ENCODE data around the gene GLG1. TPM values are rescaled to one million over a fixed set of nuclear protein-coding genes. Genes with fewer than 3 reads are reported as not detected.
"Not testable (repeated sequence)": the region's sequence is repeated elsewhere in the genome, so short reads cannot be mapped to it uniquely, and the experiment has no call there.

GLG1 gene
- total RNA-seq, 1 donor from 2014 or later: 110 TPM

DNA sequence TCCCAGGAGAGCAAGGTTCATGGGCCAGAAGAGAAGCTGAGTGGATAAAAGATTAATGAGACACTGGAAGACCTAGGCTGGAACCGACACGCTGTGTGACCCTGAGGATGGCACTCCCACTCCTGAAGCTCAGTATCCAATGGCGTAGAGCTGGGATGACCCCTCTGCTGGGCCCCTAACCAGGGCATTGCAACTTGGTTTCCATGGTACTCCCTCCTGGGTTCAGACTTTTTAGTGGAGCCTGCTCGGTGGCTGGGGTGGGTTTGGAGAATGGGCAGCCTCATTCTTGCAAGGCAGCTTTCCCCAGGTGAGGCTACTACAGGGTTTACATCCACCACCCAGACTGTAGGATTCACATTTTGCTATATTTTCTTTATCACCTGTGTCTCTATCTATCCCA is 183.2 kb downstream of the GLG1 start:
- DNase-seq (ENCODE audit: low spot score); intact Hi-C loops (cut with DNase I): not testable (repeated sequence)

DNA sequence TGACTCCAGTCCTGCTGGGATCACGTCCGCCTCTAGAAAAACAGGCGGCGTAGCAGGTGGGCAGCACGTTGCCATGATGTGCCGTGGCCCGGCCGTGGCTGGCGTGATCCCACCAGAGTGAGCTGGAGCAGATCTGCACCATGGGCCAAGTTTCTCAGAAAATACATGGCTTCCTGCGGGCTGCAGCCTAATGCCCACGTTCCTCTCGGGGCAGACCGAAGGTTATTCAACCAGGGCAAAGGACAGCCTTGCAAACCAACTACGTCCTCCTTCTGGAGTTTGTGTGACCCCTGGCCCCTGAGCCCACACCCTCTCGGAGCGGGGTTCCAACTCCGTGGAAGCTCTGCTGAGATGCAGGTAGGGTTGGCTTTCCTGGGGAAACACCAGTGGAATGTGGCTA is 184.8 kb downstream of the GLG1 start:
- DNase-seq (ENCODE audit: low spot score); intact Hi-C loops (cut with DNase I): not testable (repeated sequence)

DNA sequence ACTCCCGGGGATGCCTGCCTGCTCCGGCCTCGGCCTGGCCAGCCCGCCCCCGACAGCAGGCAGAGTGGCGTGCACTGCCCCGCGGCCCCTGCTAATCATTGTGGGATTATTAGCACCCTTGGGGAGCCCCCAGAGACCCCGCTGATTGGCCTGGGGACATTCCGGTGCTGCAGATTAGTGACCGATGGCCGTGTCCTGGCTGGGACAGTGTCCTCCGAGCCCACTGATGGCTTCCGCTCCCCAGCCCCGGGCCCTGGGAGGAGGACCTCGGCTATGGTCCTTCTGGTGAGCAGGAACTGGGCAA is 185.5 kb downstream of the GLG1 start:
- DNase-seq (ENCODE audit: low spot score); intact Hi-C loops (cut with DNase I): not testable (repeated sequence)

DNA sequence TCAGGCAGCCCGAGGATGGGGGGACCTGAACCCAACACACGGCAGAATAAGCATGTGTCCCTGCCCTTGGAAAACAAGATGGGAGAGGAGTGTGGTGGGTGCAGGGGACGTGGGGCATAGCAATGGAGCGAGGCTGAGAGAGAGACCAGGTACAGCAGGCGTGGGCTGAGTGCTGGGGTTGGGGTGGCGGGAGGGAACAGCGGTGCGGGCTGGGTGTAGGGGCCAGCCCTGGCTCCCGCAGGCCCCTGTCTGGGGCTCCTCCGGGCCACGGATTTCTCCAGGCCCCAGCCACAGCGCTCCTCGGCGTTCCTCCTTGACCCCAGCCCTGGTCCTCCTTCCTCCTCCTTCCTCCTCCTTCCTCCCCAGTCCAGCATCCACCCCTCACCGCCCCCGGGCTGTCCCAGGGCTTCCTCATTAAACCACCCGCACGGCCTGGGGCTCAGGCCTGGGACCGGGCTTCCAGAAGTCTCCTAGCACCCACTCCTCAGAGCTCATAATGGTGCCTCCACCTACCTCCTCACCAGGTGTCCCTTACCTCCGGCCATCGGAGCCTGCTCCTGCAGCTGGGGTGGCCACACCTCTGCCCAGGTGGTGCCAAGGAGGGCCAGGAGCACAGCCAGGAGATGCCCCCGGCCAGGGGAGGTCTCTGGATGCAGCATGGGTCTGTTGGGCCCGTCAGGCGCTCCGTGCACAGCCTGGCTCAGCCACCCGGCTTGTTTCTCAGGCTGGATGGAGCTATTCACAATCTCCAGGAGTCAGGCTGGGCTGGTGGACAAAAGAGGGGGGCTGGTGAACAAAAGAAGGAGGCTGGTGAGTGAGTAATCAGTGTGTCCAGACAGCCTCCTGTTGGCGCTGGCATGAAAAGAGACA is 186.1 kb downstream of the GLG1 start, which contains the start of gene CLEC18B:
CLEC18B (minus strand) TSS at position 867 of the 870 bp plus-strand sequence; CDS start at position 659, 208 bp downstream.
- intact Hi-C loops (cut with DNase I); DNase-seq (ENCODE audit: low spot score): not testable (repeated sequence)

DNA sequence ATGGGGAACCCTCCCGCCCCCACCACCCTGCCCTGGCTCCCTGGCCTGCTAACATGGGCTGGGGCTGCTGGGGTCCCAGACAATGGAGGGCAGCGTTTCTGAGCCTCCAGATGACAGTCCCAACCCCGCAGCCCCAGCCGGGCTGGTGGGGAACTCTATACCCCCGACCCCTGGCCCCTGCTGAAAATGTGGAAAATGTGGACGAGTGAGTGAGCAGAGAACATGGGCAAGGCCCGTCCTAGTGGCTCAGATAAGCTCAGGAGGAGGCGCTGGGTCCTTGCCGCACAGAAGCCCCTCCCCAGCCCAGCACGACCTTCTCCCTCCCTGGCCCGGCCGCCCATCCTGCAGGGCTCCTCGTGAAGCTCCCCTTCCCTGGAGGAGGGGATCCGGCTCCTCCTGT is 187.1 kb downstream of the GLG1 start:
- DNase-seq (ENCODE audit: low spot score); intact Hi-C loops (cut with DNase I): not testable (repeated sequence)

DNA sequence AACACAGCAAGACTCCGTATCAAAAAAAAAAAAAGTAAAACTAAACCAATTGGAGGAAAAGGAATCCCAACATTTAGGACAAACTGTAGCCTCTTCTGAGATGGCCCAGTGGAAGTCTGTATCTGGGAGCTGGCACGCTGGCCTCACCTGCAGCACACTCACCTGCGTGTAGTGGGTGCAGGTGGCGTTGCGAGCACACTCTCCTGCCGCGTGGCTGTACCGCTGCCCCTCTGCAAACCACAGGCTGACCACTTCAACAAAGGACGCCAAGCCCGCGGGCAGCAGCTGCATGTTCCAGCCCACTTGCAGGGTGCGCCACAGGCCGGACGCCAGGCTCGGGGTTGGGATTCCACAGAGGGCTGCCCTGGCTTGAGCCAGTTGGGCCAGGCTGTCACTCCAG is 189.0 kb downstream of the GLG1 start:
- intact Hi-C loops (cut with DNase I); DNase-seq (ENCODE audit: low spot score): not testable (repeated sequence)

DNA sequence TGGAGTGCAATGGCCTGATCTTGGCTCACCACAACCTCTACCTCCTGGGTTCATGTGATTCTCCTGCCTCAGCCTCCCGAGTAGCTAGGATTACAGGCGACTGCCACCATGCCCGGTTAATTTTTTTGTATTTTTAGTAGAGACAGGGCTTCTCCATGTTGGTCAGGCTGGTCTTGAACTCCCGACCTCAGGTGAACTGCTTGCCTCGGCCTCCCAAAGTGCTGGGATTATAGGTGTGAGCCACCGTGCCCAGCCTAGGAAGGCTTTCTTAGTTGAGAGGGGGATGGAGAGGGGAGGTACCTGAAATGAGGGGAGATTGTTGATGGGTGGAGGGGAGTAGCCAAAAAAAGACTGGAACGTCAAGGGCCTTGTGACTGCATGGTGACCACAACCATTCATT is 193.0 kb downstream of the GLG1 start:
- DNase-seq (ENCODE audit: low spot score); intact Hi-C loops (cut with DNase I): not testable (repeated sequence)

DNA sequence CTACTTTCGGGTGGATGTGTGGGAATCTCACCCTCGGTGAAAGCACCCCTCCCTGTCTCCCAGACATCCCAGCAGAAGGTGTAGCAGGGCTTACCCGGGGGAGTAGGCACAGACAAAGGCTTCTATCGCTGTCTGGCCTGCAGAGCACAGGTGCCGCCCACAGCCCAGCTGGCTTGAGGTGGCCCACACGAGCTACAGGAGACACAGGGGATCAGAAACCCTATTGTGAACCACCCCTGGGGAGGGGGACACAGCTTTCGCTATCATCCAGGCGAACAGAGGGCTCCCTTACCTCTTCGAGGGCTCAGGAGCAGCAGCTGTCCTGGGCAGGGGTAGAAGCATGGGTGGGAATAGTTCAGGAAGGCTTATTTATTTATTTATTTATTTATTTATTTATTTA is 193.4 kb downstream of the GLG1 start:
- intact Hi-C loops (cut with DNase I); DNase-seq (ENCODE audit: low spot score): not testable (repeated sequence)

DNA sequence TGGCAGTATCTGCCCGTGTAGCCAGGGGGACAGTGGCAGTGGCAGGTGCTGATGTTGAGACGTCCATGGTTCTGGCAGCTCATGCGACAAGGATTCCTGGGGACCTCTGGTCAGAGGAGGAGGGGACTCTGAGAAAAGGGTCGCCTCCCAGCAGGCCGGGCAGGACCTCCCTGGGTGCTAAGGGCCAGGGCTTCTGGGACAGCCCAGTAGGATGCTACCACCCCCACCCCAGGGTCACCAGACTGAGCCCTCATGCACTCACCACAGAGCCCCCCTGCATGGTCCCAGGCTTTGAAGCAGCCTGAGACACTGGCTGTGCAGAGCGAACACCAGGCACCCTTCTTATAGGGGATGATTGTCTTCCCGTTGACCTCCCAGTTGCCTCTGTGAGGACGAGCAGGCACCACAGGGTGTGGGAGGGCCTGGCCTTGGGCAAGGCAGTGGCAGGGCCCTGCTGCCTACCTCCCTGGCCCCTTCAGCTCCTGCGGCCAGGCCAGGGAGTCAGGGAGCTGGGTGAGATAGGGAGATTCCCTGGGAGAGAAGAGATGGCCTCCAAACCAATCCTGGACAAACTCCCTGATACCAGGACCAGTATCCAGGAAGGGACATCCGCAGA is 194.0 kb downstream of the GLG1 start:
- intact Hi-C loops (cut with DNase I); DNase-seq (ENCODE audit: low spot score): not testable (repeated sequence)

DNA sequence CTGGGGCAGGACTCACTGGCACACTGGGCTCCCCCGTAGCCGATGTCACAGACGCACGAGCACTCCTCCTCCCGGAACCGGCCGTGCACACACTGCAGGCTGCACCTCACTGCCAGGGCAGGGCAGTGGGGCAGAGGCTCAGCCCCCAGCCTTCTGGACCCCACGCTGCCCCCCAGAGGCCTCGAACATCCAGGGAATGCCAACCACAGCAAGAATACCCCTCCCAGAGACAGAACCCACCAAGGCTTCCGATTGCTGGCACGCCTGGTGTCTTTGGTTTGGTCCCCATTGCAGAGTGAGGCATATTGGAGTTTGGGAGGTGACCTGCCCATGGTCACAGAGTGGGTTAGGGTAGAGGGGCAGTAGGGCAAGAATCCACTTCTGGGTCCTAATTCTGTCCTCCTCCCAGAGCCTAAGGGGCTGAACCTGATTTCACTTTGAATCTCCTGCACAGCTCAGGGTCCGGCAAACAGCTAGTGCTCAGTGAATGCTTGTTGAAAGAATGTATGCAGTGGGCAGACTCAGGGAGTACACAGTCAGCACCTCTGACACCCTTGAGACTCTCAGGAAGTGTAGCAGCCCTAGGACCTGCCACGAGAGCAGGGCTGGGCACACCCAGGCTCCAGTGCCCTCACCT is 194.7 kb downstream of the GLG1 start:
- intact Hi-C loops (cut with DNase I): not testable (repeated sequence)

DNA sequence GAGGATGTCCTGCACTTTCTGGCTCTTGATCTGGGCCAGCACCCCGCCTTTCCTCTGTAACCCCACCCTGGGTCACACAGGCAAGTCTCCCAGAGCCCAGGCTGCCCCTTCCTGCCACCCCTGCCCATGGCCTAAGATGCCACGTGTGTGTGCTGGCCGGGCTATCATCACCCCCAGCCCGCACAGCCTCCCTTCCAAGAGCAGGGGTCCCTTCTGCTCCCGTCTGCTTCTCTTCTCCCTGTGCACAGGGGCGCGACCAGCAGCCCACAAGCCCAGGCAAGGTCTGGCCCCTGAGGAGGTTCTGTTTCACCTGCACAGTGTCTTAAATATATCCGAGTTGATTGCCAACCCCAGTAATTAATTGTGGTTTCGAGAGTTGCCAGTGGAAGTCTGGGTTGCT is 195.9 kb downstream of the GLG1 start:
- intact Hi-C loops (cut with DNase I); DNase-seq (ENCODE audit: low spot score): not testable (repeated sequence)

More for the DNA sequence above, 194.7 kb downstream of the GLG1 start:
- not testable (repeated sequence) for DNase-seq (ENCODE audit: low spot score)

DNA sequence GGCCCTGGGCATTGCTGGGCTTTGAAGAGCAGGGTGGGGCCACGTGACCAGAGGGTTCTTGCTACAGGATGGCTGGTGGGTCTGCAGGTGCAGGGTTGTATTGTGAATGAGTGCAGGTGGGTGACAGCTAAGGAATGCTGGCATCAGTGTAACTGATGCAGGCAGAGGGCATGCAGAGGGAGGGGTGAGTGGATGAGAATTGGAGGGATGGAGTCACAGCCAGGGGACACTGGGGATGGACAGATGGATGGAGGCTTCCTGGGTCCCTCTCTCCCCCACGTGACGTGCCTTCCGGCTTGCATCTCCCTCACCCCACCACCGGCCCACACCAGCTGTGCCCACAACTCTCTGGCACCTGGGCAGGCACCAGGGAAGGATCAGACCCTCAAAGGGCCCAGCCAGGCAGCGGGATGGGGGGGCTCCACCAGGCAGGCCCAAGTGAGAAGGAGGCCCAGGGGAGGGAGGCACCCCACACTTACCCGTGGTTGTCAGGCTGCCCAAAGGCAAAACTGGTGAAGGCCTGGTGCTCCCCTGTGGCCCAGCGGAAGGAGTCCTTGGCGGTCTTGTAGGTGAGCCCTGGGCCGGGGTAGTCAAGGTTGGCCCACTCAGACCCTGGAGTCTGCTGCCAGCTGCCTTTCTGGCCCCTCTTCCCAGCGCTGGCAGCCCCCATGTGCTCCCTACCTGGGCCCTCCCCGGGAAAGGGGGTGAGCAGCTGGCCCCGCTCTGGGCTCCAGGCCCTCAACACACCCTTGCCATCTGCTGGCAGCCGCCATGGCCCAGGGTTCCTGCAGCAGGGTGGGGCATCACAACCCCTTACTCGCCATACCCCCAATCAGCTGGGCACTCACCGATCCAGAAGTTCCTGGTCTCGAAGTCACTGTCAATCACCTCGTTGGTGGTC is 196.6 kb downstream of the GLG1 start:
- intact Hi-C loops (cut with DNase I); DNase-seq (ENCODE audit: low spot score): not testable (repeated sequence)

DNA sequence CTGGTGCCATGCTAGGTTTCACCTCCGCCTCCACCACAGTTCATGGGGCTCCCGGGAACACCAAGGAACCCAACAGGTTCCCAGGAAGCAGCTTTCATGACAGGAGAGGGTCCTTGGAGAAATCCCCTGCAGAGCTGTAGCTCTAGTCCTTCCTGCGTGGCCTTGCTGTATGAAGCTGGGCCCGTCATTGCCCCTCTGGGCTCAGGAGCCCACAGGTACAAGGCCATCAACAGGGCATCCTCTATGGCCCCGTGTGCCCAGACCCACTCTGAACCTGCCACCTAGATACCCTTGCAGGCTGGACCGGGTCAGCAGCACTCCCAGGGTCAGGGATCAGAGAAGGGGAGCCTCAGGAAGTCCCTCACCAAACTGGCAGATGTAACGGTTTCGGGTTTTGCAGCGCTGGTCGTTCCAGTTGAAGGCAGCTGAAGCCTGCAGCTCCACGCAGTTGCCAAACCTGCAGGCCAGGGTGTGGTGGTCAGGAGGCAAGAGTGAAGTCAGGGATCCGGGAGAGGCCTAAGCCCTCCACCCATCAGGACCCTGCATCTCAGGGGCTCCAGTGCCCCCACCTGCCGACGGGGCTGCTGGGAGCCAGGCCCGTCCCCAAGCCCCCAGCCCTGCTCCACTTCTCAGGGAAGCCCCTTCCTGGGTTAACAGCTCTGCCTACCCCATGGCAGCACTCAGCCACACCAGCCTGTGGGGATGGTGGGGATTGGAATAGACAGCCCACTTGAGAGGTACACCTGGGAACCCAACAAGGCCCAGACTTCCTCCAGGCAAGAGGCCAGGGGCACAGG is 197.5 kb downstream of the GLG1 start:
- DNase-seq (ENCODE audit: low spot score); intact Hi-C loops (cut with DNase I): not testable (repeated sequence)

DNA sequence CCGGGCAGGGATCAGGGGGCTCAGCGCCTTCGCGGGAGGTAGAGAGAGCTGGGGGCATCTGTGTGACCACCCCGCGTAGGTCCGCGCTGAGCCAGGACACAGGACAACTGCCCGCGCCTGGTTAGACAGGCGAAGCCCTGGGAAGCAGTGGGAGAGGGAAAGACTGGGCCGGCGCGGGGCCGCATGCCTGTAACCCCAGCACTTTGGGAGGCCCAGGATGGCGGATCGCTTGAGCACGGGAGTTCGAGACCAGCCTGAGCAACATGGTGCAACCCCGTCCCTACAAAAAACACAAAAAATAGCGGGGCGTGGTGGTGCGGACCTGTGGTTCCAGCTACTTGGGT is 199.6 kb downstream of the GLG1 start:
- DNase-seq (ENCODE audit: low spot score); intact Hi-C loops (cut with DNase I): not testable (repeated sequence)

DNA sequence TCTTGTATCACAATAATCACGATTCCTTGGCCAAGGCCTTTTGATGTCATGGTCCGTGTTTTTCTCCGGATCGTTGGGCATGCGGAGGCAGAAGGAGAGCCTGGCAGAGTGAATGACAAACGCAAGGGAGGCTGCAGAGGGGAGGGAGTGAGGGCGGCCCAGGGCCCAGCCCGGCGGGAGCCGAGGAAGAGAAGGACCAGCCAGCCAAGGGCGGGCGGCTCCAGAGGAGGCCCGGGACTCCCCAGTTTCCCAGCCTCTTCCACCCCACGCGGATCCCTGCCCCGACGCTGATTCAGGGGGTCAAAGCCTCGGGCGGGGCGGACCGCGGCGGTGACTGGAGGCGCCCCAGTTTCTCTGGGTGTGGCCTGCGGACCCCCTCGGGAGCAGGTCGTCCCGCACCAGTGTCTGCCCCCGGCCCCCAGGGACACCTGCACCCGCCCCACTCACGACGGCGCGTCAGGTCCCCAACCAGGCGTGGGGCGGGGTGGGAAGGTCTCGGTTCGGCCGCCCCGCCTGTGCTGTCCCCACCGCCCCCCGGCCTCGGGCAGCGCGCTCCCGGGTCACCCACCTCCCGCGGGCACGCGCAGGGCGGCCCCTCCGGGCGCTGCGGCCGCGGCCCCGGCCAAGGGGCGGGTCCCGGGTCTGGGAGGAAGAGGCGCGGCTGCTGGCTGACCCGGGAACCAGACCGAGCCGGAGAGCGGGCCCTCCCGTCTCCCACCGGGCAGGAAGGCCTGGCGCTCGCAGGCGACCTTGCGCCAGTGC is 200.1 kb downstream of the GLG1 start:
- DNase-seq (ENCODE audit: low spot score); intact Hi-C loops (cut with DNase I): not testable (repeated sequence)

DNA sequence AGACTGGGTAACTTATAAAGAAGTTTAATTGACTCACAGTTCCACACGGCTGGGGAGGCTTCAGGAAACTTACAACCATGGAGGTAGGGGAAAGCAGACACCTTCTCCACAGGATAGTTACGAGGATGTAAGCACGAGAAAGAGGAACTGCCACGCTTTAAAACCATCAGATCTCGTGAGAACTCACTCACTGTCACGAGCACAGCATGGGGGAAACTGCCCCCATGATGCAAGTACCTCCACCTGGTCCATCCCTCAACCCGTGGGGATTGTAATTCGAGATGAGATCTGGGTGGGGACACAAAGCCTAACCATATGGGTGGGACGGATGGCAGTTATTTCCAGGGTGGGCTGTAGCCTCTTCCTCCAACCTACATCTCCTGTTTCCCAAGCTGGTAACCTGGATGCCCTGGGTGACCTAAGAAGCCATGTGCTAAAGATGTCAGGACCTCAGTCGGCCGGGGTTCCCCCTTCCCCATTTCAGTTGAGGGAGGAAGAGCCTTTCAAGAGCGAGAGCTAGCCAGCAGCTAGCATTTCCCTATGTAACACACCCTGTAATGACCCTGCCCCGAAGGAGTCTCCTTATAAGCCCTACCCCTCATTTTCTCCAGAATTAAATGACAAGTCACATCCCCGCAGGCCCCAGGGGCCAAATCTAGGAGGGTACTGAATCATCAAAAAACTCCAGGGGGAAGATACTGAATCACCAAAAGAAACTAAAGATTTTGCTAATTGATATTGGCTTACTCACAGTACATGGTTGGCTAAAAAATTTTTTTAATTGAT is 202.6 kb downstream of the GLG1 start:
- intact Hi-C loops (cut with DNase I); DNase-seq (ENCODE audit: low spot score): not testable (repeated sequence)

DNA sequence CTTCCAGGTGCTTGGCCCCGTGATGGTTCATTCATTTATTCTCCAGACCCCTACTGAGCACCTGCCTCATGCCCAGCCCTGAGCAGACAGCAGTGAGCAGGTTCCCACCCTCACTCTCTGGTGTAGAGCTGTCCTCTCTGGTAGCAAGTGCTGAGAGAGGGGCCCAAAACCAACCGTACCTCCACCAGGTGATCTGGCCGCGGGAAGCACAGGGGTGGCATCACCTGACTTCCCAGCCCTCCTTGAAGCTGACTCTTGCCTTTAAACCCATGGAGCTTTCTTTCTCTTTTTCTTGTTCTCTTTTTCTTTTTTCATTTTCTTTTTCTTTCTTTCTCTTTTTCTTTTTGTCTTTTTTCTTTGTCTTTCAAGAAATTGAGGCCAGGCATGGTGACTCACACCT is 206.7 kb downstream of the GLG1 start:
- intact Hi-C loops (cut with DNase I); DNase-seq (ENCODE audit: low spot score): not testable (repeated sequence)
